HG03439 (cell line): ENCODE data around the gene TIAM1.
A peak's percentile ranks its signal among the peaks of the same experiment; 100 is the strongest.

ENCODE experiments used
- ATAC-seq: cut with Tn5 transposase; IDR thresholded peaks from one replicate; pipeline ENCODE4 v1.9.1; 2021; ENCODE audit warnings: mild to moderate bottlenecking, moderate library complexity; ENCODE audit not compliant: unreplicated experiment

Gene TIAM1

GRCh38 chr21:31218830-31219608, 125.0 kb downstream of the TIAM1 start:
- no peak for ATAC-seq

DNA sequence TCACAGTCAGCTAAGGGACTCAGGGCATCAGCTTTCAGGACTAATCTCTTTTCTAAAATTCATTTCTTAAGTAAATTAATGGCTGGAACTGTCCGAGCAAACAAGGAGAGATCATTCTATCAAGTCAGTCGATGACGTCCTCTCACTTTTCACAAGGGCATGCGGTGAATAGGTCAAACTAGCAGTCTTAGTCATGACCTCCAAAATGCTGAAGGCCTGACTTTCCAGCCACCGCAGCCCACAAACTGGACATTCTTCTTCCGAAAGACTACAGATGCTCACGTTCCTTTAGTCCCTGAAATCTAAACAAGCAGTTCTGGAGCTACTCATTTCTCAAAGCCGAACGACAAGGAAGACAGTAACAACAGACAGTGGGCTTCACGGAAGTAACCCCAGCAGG, 127.9 kb downstream of the TIAM1 start:
- ATAC-seq: no peak

- no peak for ATAC-seq
Measured at GRCh38 chr21:31213787-31214186, 130.3 kb downstream of the TIAM1 start.

DNA sequence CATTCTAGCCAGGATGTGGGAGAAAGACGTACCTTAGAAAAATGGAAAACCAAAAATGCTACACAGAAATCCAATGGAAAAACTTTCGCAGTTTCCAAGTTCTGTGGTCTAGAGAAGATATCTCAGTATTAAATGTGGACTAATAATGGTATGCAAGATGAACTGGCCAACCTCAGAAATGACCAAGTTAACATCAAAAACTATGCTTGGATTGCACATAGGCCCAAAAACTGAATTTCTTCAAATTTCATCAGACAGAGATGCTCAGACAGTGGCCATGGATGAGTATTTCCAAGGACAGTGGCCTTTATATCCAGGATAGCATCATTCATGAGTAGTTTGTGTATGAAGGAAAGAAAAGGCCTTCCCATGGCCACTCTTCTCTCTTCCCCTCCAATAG, 132.2 kb downstream of the TIAM1 start:
- ATAC-seq: no peak

- no peak for ATAC-seq
Measured at GRCh38 chr21:31205412-31205811, 138.6 kb downstream of the TIAM1 start.

DNA sequence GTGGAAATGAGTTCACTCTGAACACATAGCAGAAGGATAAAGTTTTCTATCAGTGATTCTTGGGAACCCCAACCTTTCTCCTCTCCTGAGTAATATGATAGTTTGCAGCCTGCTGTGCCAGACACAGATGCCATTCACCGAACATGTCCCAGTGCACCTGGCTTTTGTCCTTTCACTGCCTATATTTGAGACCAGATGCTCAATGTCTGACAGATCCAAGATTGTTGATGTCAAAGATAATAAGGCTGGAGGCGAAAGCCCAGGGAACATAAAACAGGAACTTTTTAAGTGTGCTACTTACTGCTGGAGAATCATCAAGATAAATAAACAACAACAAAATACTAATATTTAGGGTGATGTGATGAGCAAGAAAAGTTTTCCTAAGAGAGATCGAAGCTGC, 139.3 kb downstream of the TIAM1 start:
- ATAC-seq: no peak

GRCh38 chr21:31203431-31204054, 140.5 kb downstream of the TIAM1 start:
- ATAC-seq: no peak

DNA sequence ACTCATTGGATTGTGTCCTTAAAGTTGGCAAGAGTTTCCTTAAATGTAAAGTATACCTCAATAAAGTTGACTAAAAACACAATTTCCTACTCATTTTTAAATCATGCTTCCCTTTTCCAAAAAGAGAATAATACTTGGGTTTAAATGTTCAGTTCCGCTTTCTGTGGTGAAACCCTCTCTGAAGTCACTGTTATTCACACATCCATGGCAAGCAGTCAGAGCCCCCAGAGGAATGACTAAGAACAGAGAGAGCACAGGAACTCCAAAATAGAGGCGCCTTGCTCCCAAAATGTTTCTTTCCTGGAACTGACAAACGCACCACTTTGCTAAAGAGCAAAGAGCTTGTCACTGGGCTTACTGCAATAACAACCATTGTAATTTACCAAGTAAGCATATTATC, 142.5 kb downstream of the TIAM1 start:
- no peak for ATAC-seq

GRCh38 chr21:31201144-31201543, 142.9 kb downstream of the TIAM1 start:
- ATAC-seq: no peak

DNA sequence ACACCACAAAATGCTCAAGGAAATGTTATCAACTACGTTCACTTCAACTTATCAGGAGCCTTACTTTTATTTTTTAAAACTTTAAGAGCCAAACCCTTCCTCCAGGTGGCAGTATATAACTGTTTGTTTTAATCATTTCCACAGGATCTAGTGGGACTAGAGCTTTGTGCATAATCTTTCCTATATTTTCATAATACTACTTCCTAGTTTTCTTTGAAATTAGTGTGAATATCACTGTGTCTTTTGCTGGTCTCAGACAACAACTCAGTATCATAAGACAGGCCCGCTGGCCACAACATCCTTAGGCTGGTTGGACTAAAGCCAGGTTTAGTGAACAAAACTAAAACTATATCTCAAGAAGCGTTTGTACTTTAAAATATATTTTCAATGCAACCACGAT, 145.5 kb downstream of the TIAM1 start:
- no peak for ATAC-seq

DNA sequence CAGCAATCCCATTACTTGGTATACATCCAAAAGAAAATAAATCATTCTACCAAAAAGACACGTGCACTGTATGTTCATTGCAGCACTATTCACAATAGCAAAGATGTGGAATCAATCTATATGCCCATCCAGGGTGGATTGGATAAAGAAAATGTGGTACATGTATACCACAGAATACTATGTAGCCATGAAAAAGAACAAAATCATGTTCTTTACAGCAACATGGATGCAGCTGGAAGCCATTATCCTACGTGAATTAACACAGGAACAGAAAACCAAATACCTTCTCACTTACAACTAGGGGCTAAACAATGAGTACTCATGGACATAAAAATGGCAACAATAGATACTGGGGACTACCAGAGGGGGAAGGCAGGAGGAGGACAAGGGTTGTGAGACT, 147.3 kb downstream of the TIAM1 start:
- no peak for ATAC-seq

DNA sequence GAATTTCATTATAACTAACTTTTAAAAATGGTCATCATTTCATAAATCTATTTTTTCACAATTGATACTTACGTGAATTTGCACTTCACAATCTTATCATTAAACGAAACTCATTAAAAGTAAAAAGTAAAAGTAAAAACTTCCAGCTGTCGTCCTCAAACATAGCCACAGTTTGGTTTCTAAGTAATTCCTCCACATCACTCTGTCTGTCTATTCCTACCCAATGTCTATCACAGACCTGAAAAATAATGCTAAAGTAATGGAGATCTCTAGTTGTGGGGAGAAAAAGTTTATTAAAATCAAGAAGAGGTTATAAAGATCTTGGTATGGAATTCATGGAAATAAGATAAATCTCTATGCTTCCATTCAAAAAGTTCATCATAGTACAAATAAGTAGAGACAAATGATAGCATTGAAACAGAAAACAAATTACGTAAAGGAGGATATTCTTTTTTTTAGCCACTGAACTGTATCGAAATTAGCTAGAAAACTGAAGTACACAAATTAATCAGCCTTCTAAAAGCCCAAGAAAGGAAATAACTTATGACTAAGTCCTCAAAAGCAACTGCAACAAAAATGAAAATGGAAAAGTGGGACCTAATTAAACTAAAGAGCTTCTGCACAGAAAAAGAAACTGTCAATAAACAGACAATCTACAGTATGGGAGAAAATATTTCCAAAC, 148.6 kb downstream of the TIAM1 start:
- peak; percentile 75 for ATAC-seq

DNA sequence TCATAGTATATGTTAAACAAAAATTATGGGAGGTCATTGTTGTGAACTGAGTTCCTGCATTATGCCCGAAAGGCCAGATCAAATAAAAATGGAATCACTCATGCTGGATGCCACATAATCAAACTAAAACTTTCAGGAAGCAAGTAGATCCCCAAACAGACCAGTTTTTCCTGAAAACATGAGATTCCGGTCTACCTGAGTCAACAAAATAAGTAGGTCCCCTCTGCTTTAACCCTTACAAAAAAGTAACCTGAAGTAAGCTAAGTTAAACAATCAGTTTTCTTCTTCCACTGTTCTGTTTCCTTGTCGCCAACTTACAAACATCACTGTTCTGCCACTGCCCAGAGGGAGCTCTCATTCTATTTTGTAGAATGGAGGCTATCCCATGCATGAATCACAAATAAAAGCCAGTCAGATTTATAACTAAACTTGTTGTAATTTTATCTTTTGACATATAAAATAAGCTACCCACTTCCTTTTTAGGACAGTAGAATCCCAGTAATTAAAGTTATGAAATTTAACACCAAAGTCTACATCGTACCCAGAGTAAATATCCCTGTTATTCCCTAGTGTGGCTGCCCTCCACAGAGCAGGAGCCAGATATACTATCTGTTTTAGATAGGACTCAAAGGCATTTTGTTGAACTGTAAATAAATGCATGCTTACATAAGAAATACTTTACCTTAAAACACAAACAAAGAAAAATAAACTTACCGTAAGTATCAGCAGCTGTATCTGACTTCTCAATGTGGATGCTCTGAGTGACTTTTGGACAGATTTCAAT, 149.4 kb downstream of the TIAM1 start:
- no peak for ATAC-seq

DNA sequence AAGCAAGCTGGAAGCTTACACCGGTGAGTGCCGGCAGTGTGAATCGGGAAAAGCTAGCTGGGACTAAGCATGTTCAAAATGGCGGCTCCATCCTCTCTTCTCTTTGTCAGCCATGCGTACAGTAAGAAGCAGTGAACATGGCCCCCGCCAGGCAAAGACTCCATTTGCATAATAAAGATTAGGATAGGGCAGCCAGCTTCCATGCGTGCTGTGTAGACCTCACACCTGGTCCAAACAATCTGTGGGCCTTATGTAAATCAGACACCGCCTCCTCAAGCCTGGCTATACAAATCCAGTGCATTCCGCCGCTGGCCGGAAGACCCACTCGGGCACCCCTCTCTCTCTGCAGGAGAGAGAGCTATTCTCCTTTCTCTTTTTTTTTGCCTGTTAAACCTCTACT, 150.3 kb downstream of the TIAM1 start:
- no peak for ATAC-seq

DNA sequence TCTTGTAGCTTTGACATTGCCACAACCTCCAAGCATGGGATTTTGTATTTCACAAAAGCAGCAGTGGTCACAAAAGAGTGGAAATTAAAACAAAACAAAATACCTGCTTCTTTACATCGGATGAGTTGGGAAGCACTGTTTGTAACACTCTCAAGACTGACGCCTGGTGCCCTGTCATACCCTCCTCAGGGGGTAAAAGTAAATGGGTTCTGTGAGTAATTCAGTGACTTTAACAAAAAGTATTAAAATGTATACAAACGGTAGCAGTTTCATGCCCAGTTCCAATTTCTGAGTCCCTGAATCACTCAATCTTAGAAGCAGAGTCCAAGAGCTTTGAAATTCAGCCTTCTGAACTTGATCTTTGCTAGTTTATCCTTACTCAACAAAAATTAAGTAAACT, 152.5 kb downstream of the TIAM1 start:
- no peak for ATAC-seq

GRCh38 chr21:31190516-31190915, 153.5 kb downstream of the TIAM1 start:
- no peak for ATAC-seq

DNA sequence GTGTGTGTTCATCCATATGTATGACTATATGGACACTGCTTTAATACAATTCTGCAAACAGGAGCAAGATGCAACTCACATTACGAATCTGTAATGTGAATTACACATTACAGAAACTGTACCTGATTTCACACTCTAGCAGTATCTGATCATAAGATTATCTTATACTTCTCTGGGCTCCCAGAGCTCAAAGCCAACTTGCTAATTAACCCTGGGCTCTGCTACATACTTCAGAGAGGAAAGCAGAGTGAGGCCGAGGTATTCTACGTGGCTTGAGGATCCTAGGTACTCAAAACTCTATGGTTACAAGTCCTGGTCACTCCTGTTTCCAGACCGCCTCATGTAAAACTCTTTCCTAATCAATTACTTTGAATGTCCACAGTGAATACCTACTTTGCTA, 156.6 kb downstream of the TIAM1 start:
- ATAC-seq: no peak

DNA sequence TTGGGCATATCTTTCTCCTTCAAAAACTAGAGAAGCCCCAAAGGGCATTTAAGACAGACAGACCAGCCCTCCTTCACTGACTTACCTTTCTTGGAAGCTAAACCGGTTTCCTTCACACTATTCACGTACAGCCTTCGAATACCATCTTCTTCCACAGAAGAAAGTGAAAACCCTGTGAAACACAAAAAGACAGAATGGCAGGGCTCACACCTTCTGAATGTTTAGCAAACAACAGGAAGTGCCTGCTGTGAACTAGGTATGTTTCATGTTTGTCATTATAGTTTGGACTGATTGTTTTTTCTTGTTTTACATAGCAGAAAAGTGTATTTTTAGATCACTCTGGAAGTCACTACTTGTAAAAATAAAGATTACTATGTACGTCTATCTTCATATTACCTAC, 157.1 kb downstream of the TIAM1 start:
- no peak for ATAC-seq

- ATAC-seq: no peak
Measured at GRCh38 chr21:31185663-31186062, 158.4 kb downstream of the TIAM1 start.

GRCh38 chr21:31184876-31185275, 159.2 kb downstream of the TIAM1 start:
- ATAC-seq: no peak

- no peak for ATAC-seq
Measured at GRCh38 chr21:31184459-31184858, 159.6 kb downstream of the TIAM1 start.
